ENCODE data around the gene OLIG3. TPM values are rescaled to one million over a fixed set of nuclear protein-coding genes. Genes with fewer than 3 reads are reported as not detected.

The OLIG3 gene
- polyA plus RNA-seq, 12 donors, result not detected

DNA sequence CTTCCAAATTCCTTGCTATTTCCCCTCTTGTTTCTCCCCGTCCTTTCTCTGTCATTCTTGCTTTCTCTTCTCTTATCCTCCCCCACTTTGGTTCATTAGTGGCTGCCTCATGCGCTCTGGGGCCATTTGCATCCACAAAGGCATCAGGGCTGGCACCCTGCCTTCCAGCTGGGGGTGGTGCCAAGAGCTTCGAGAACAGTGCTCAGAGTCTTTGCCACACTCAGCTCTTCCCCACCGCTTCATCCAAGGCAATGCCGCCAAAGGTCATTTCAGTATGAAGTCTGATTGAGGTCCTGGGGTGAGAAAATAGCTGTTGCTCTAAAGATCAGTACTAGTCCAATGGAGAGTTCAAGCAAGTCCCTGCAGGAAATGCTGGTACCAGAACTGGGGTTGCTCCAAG lies 22.7 kb downstream of the OLIG3 start:
- no peak for DNase-seq

DNA sequence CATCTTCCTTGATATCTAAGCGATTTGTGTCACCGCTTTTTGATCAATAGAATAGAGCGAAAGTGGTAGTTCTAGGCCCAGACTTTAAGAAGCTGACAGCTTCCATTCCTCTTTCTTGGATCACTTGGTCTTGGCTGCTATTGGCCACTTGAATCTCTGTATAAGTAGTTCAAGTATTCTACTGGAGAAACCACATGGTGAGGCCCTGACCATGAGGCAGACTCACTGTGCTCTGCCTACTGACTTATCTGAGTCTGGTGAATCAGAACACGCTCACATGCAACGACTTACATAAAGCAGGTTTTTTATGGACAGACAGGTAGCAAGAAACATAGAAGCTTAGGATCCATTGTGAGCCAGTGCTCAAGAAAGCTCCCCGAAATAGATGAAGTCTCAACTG lies 27.0 kb downstream of the OLIG3 start:
- DNase-seq, result no peak

DNA sequence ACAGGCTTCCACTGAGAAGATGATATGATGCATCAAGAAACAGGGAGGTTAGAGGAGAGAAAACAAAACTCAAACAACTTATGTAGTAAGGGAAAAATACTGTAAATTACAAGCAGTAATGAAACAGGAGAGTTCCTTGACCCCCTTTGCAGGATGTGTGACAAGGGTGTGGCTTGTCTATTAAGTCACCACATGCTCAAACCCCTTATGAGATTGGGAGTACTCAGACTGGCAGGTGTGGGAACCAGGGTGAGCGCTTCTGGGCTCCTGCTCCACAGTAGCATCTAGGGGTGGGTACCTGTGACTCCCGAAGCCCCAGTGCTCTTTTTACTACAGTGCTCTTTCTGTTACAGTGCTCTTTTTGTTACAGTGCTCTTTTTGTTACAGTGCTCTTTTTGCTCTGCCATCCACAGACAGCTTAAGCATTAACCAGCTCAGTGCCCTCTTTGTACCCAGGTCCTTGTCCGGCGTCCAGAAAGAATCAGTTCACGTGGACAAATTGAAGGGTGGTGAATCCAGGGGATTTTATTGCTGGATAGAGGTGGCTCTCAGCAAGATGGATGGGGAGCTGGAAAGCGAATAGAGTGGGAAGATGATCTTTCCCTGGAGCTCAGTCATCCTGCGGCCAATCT lies 28.7 kb downstream of the OLIG3 start:
- no peak for DNase-seq

DNA sequence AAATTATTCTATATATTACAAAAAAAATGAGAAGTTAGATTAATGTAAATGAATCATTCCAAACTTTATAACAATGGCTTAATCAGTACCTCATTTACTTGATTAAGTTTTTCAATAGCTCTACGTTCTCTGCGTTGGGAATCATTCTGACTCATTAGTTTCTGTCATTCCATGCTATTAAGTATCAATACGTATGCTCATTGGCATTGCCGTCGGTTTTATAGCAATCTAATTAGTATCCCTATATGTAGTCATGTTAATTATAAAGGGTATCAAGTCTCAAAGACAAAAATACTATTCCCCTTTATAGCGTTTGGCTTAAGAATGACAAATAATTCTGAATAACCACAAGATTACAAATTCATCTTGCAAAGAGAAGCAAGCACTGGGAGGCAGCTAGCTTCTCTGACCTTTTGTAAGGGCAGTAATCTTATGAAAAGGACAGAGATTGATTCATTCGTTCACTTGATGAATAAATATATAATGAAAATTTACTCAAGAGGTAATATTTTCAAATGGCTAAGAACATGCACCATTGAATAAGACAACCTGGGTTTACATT lies 41.8 kb downstream of the OLIG3 start:
- no peak for DNase-seq

DNA sequence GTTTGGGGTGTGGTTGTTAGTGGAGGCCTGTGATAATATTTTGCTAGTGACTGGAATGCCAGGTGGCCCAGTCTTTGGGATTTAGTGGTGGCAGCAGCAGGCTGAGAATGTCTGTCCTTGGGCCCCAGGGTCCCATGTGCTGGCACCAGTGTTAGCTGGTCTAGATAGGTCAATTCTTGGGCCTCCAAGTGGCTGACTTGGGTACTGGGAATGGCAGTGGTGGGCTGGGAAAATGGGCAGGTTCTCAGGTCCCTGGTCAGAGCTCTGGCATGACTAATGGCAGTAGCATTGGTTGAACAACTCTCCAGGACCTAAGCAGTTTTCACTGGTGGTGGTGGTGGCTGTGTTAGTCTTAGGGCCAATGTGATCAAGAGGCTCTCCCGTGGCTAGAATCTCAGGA lies 50.3 kb downstream of the OLIG3 start:
- DNase-seq, result no peak
